Ovary (tissue), 9 donors: ENCODE results near the gene GJB3. TPM values are rescaled to one million over a fixed set of nuclear protein-coding genes. Genes with fewer than 3 reads are reported as not detected.

Experiments
- DNase-seq, 5 donors: peaks; one replicate each; pipeline ENCODE4 v3.0.0-alpha.2; 2019 to 2020
- H3K27ac ChIP-seq, 2 donors: fragments of 200-600 bp; one replicate each; pipeline versions ENCODE4 v1.5.1 to v1.8.0; 2019 to 2022
- H3K27me3 ChIP-seq: fragments of 200-600 bp; one replicate; pipeline ENCODE4 v1.8.0; 2022
- H3K36me3 ChIP-seq: fragments of 200-600 bp; sonication (generic); one replicate; pipeline ENCODE4 v1.5.1; 2019
- H3K4me1 ChIP-seq: one replicate; pipeline ENCODE4 v1.8.1; 2013; ENCODE audit warnings: mild to moderate bottlenecking, moderate library complexity; ENCODE audit not compliant: insufficient read depth
- H3K4me3 ChIP-seq: fragments of 200-600 bp; sonication (generic); one replicate; pipeline ENCODE4 v1.5.1; 2017
- H3K9me3 ChIP-seq, 2 donors: fragments of 200-600 bp in 1 of 2; sonication (generic) in 1 of 2; one replicate each; pipeline versions ENCODE4 v1.5.1 to v1.8.1; 2013 to 2019; ENCODE audit warnings: mild to moderate bottlenecking in 1 of 2, moderate library complexity in 1 of 2
- CTCF ChIP-seq, 3 donors: fragments of 450-650 bp in 2 of 3; fragments of 200-600 bp in 1 of 3; IDR thresholded peaks; one replicate each; pipeline versions ENCODE4 v1.5.1 to v1.8.0; 2016 to 2022; ENCODE audit warnings: antibody characterized with exemption in 3 of 3, mild to moderate bottlenecking in 1 of 3
- EP300 ChIP-seq: sonication (generic); formaldehyde crosslinking; IDR thresholded peaks from one replicate; pipeline ENCODE4 v1.6.1; 2017; ENCODE audit warnings: antibody characterized with exemption
- POLR2A ChIP-seq: fragments of 450-650 bp; IDR thresholded peaks from one replicate; pipeline ENCODE4 v1.6.1; 2017; ENCODE audit warnings: antibody characterized with exemption, mild to moderate bottlenecking, moderate library complexity
- WGBS, 3 donors: extraction: QIAGEN DNeasy Blood & Tissue Kit in 1 of 3; methylation state at CpG; one replicate each; pipeline versions ENCODE4 v1.1.5 to v1.1.7; 2013 to 2017; 5-methylcytosine and 5-hydroxymethylcytosine counted together
- intact Hi-C, 4 donors: fragments of 100-400 bp; cut with DNase I; formaldehyde crosslinking; loops; one replicate each; pipeline versions ENCODE4 v1.11.0 to v1.15.1; 2022 to 2023
- polyA plus RNA-seq, 2 donors: library from polyadenylated mRNA; stranded (reverse); fragments of 200-250 nt in 1 of 2; fragments of 350-450 nt in 1 of 2; fragmentation: Illumina TruSeq in 1 of 2; extraction: RNeasy Lipid Tissue Mini Kit (QIAGEN cat#74804) in 1 of 2; gene quantifications; one replicate each; pipeline ENCODE4 v1.2.3, GENCODE V29; 2013 to 2014
- total RNA-seq, 7 donors: library from RNA; depleted of rRNA in 2 of 7; stranded (reverse); fragments of >200 nt in 2 of 7; fragmentation: NEBNext Ultra II Directional in 3 of 7; extraction: Animal tissue kit (Norgen Biotek cat#: 25700) in 3 of 7; gene quantifications; one replicate each; pipeline versions ENCODE4 v1.1.0 to v1.2.4, GENCODE V29; 2016 to 2023
- donor health status: DM: no; HTN: no; CAD: no; lungs with moderate emphysema.
- donor health status: DM: no; HTN: no; CAD: no.
- donor health status: Bipolar disorder and iron deficiency.
- donor health status: DM: yes; HTN: yes; CAD: no.
- donor health status: DM: no; HTN: no; CAD: no.
- donor health status: DM: yes; HTN: yes; CAD: no.

Gene GJB3
- total and polyA plus RNA-seq, 9 donors, result 0.23 to 1.7 (median 0.32) TPM; not detected in 5

- H3K4me1 ChIP-seq, result no peaks in the 10 kb centered on the region
- H3K27ac ChIP-seq, result no peak overlapping the region
- intact Hi-C loops, result loop anchor here in 2 of 4 donors (10.0 kb wide), 1 partner anchor 1111 kb away; no protein-coding TSS in a partner anchor
- no peaks in the 10 kb centered on the region for H3K27me3 ChIP-seq
- H3K9me3 ChIP-seq, result no peaks in the 10 kb centered on the region
- 67 to 77% (median 69%) methylated on average over 5 of the region's 5 CpGs for WGBS, 3 donors
- no peaks in the 10 kb centered on the region for H3K36me3 ChIP-seq
- no peak overlapping the region for H3K4me3 ChIP-seq
- DNase-seq, result no peak
- TF ChIP-seq EP300 (no peak), CTCF (IDR thresholded peaks at IDR 0.05) (no peak), POLR2A (no peak)
Observed at GRCh38 chr1:34745666-34746065, 35.3 kb upstream of the GJB3 start.

GRCh38 chr1:34746101-34746500 lies 34.9 kb upstream of the GJB3 start:
- no peak for DNase-seq
- TF ChIP-seq EP300 (no peak), CTCF (IDR thresholded peaks at IDR 0.05) (no peak), POLR2A (no peak)
- no peaks in the 10 kb centered on the region for H3K4me1 ChIP-seq
- H3K9me3 ChIP-seq, result no peaks in the 10 kb centered on the region
- no peaks in the 10 kb centered on the region for H3K36me3 ChIP-seq
- WGBS, 3 donors, result 82 to 91% (median 85%) methylated on average over 4 of the region's 4 CpGs
- no peaks in the 10 kb centered on the region for H3K27me3 ChIP-seq
- no peak overlapping the region for H3K27ac ChIP-seq
- H3K4me3 ChIP-seq, result no peak overlapping the region
- intact Hi-C loops, result loop anchor here in 2 of 4 donors (10.0 kb wide), 1 partner anchor 1111 kb away; no protein-coding TSS in a partner anchor

GRCh38 chr1:34746785-34747637 lies 34.0 kb upstream of the GJB3 start:
- TF ChIP-seq EP300 (no peak), POLR2A (no peak), CTCF (IDR thresholded peaks at IDR 0.05) (no peak)
- no peaks in the 10 kb centered on the region for H3K36me3 ChIP-seq
- intact Hi-C loops, result loop anchor here in 2 of 4 donors (10.0 kb wide), 1 partner anchor 1112 kb away; no protein-coding TSS in a partner anchor
- H3K4me1 ChIP-seq, result no peaks in the 10 kb centered on the region
- H3K9me3 ChIP-seq, result no peaks in the 10 kb centered on the region
- H3K27me3 ChIP-seq, result no peaks in the 10 kb centered on the region
- no peak for DNase-seq
- no peak overlapping the region for H3K27ac ChIP-seq
- 27 to 49% (median 38%) methylated on average over 18 of the region's 18 CpGs for WGBS, 3 donors
- H3K4me3 ChIP-seq, result no peak overlapping the region

GRCh38 chr1:34747638-34747941 lies 33.4 kb upstream of the GJB3 start:
- H3K27ac ChIP-seq, result no peak overlapping the region
- DNase-seq, result no peak
- H3K27me3 ChIP-seq, result no peaks in the 10 kb centered on the region
- H3K9me3 ChIP-seq, result no peaks in the 10 kb centered on the region
- intact Hi-C loops, result loop anchor here in 2 of 4 donors (10.0 kb wide), 1 partner anchor 1113 kb away; no protein-coding TSS in a partner anchor
- no peaks in the 10 kb centered on the region for H3K36me3 ChIP-seq
- 39 to 47% (median 45%) methylated on average over 6 of the region's 6 CpGs for WGBS, 3 donors
- H3K4me1 ChIP-seq, result no peaks in the 10 kb centered on the region
- no peak overlapping the region for H3K4me3 ChIP-seq
- TF ChIP-seq POLR2A (no peak), EP300 (no peak), CTCF (IDR thresholded peaks at IDR 0.05) (no peak)
